Neural progenitor cell (in vitro differentiated cells): ENCODE measurements around the gene VPS50.

Source experiments
- EZH2 ChIP-seq: fragments of 200-600 bp; sonication (generic); IDR thresholded peaks from 2 replicates; pipeline ENCODE4 v1.6.1; 2017; ENCODE audit warnings: antibody characterized with exemption, mild to moderate bottlenecking, moderate library complexity
- TF ChIP-seq, protein P1 (sequence below): fragments of 200-600 bp; sonication (generic); IDR thresholded peaks from 2 replicates; pipeline ENCODE4 v1.5.1; 2017; ENCODE audit warnings: antibody characterized with exemption, mild to moderate bottlenecking

DNA sequence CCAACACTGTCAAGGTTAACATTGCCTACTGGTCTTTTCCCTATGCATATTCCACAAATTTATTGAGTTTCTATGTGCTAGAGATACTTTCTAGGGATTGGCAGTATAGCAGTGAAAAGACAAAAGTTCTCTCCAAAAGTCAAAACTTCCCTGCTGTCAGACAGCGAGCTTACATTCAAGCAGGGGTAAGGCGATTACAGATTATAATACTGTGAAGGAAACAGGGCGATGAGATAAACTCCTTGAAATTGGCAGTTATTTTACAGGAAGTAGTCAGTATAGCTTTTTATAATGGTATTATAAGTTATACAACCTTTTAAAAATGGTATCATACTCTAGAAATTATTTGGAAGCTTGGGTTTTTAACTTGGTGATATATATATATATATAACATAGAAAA lies 9.9 kb downstream of the VPS50 start:
- TF ChIP-seq, protein P1, sequence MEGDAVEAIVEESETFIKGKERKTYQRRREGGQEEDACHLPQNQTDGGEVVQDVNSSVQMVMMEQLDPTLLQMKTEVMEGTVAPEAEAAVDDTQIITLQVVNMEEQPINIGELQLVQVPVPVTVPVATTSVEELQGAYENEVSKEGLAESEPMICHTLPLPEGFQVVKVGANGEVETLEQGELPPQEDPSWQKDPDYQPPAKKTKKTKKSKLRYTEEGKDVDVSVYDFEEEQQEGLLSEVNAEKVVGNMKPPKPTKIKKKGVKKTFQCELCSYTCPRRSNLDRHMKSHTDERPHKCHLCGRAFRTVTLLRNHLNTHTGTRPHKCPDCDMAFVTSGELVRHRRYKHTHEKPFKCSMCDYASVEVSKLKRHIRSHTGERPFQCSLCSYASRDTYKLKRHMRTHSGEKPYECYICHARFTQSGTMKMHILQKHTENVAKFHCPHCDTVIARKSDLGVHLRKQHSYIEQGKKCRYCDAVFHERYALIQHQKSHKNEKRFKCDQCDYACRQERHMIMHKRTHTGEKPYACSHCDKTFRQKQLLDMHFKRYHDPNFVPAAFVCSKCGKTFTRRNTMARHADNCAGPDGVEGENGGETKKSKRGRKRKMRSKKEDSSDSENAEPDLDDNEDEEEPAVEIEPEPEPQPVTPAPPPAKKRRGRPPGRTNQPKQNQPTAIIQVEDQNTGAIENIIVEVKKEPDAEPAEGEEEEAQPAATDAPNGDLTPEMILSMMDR: no peak
- no peak for TF ChIP-seq EZH2
